ENCODE results near the gene PTPRK.

Gene PTPRK

DNA sequence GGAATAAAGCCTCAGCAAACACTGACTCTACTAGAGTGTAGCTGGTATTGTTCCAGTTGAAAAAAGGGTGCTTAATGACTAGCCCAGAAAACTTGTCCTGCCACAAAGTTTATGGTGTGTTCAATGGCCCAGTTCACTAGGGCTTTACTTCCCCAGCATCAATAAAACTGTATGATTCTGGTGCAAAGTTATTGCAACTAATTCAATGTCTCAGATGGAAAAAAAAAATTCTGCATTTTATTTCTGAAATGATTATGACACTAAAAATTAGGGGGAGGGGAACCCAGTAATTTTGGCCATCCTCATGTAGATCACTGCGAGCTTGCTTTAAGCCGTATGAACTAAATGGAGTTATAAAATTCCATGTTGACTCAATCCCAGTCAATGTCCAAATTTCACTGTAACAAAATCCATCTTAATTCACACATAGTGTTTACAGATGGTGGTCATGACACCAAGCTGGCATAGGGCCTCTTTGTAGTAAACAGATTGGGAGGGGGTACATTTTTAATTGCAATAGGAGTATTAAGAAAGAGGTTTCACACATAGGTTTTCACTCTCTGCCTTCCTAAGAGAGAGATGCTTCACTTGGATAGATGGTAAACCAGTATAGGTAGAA, 41.2 kb downstream of the PTPRK start:
- Histone ChIP-seq H3K27ac (ENCODE audit: low read depth, low read length) (no peak overlapping the region), H3K4me1 (ENCODE audit: control insufficient read depth in 5 of 5, insufficient read depth in 5 of 5, low read length in 5 of 5) (peaks cover 0 to 22% (median 0%) of the 10 kb centered on the region in 5 donors), H3K36me3 (ENCODE audit: control insufficient read depth in 5 of 5, insufficient read depth in 5 of 5, low read length in 5 of 5) (no peaks in the 10 kb centered on the region), H3K9ac (ENCODE audit: low read length in 5 of 5) (no peak overlapping the region), H3K27me3 (ENCODE audit: control insufficient read depth in 5 of 5, insufficient read depth in 4 of 5, low read length in 5 of 5) (no peaks in the 10 kb centered on the region), H3K4me3 (ENCODE audit: low read depth in 1 of 5, low read length in 5 of 5) (peak overlapping the region in 3 of 5 donors; percentile 29 to 63 (median 55)), H3K9me3 (ENCODE audit: control insufficient read depth in 5 of 5, low read length in 5 of 5) (no peaks in the 10 kb centered on the region)

DNA sequence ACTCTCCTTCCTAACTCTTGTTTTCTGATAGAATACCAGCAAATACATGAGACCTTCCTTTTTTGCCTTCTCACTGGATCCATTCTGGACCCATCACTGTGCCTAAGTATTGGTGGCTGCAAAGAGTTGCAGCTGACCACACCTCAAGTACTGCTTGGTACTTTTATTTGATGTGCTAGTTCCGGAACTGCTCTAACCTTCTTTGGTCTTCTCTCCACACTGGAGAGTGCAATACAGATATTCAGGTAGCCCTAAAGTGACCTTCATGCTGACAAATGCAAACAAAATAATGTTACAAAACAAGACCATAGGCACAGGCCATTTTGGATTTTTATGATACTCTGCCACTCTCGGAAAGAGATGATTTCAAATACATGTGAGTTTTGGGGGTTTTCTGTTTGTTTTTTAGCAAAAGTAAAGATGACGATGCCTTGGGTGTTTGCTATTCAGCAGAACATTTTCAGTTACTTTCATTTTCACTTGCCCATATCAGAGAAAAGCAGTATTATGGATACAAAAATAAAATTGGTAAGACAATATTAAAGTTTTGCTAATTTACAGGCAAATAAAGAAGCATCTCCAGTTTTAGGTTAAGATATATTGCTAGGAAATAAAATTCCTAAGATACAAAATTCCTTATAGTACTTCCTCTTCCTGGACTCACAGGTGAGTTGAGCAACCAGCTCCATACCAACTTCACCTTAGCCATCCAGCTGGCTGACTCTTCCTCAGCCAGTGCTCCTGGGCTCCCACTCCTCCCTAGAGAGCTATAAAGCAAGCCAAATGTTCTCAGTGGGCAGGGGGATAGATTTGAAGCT, 42.0 kb downstream of the PTPRK start:
- no peaks in the 10 kb centered on the region for H3K27me3 ChIP-seq (ENCODE audit: control insufficient read depth in 5 of 5, insufficient read depth in 4 of 5, low read length in 5 of 5)
- no peak overlapping the region for H3K27ac ChIP-seq (ENCODE audit: low read depth, low read length)
- no peaks in the 10 kb centered on the region for H3K9me3 ChIP-seq (ENCODE audit: control insufficient read depth in 5 of 5, low read length in 5 of 5)
- peak overlapping the region in 4 of 5 donors; percentile 10 to 63 (median 42) for H3K4me3 ChIP-seq (ENCODE audit: low read depth in 1 of 5, low read length in 5 of 5)
- H3K36me3 ChIP-seq (ENCODE audit: control insufficient read depth in 5 of 5, insufficient read depth in 5 of 5, low read length in 5 of 5), result no peaks in the 10 kb centered on the region
- H3K9ac ChIP-seq (ENCODE audit: low read length in 5 of 5), result peak overlapping the region in 1 of 5 donors; percentile 49
- peaks cover 0 to 21% (median 0%) of the 10 kb centered on the region in 5 donors for H3K4me1 ChIP-seq (ENCODE audit: control insufficient read depth in 5 of 5, insufficient read depth in 5 of 5, low read length in 5 of 5)

DNA sequence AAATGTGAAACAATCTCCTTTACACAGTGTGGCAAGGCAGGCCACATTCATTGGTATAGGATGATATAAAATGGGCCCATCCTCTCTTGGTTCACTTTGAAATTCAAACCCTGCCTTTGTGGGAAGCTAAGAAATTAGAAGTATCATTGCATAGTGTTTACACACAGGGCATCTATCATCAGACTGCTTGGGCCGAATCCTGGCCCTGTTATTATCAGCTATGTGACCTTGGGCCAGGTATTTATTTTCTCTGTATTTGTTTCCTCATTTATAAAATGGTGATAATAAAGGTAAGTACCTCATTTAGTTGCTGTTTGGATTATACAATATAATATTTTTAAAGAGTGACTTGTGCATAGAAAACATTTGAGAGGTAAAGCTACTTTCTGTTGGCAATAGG, 45.5 kb downstream of the PTPRK start:
- peaks cover 0 to 8% (median 0%) of the 10 kb centered on the region in 5 donors for H3K4me1 ChIP-seq (ENCODE audit: control insufficient read depth in 5 of 5, insufficient read depth in 5 of 5, low read length in 5 of 5)
- no peak overlapping the region for H3K4me3 ChIP-seq (ENCODE audit: low read depth in 1 of 5, low read length in 5 of 5)
- H3K9me3 ChIP-seq (ENCODE audit: control insufficient read depth in 5 of 5, low read length in 5 of 5), result no peaks in the 10 kb centered on the region
- H3K9ac ChIP-seq (ENCODE audit: low read length in 5 of 5), result no peak overlapping the region
- no peaks in the 10 kb centered on the region for H3K27me3 ChIP-seq (ENCODE audit: control insufficient read depth in 5 of 5, insufficient read depth in 4 of 5, low read length in 5 of 5)
- no peaks in the 10 kb centered on the region for H3K36me3 ChIP-seq (ENCODE audit: control insufficient read depth in 5 of 5, insufficient read depth in 5 of 5, low read length in 5 of 5)
- no peak overlapping the region for H3K27ac ChIP-seq (ENCODE audit: low read depth, low read length)

DNA sequence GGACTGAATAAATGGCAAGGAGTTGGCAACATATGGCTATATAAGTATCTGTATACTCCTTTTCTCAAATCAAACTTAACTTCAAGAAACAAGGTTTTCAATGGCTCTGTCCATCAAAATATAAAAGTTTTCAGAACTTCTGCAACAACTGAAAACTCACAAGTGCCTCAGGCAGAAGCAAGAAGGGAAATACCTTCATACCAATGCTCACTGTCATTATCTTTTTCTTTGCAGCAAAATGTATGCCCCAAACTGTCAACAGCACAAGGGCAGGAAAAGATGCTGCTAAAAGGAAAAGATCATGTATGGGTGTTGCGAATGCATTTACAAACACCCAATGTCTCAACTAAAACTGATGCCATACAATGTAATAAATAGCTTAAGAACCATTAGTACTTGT, 45.9 kb downstream of the PTPRK start:
- H3K4me3 ChIP-seq (ENCODE audit: low read depth in 1 of 5, low read length in 5 of 5), result no peak overlapping the region
- H3K27me3 ChIP-seq (ENCODE audit: control insufficient read depth in 5 of 5, insufficient read depth in 4 of 5, low read length in 5 of 5), result no peaks in the 10 kb centered on the region
- peaks cover 0 to 8% (median 0%) of the 10 kb centered on the region in 5 donors for H3K4me1 ChIP-seq (ENCODE audit: control insufficient read depth in 5 of 5, insufficient read depth in 5 of 5, low read length in 5 of 5)
- H3K27ac ChIP-seq (ENCODE audit: low read depth, low read length), result no peak overlapping the region
- no peak overlapping the region for H3K9ac ChIP-seq (ENCODE audit: low read length in 5 of 5)
- no peaks in the 10 kb centered on the region for H3K36me3 ChIP-seq (ENCODE audit: control insufficient read depth in 5 of 5, insufficient read depth in 5 of 5, low read length in 5 of 5)
- no peaks in the 10 kb centered on the region for H3K9me3 ChIP-seq (ENCODE audit: control insufficient read depth in 5 of 5, low read length in 5 of 5)

DNA sequence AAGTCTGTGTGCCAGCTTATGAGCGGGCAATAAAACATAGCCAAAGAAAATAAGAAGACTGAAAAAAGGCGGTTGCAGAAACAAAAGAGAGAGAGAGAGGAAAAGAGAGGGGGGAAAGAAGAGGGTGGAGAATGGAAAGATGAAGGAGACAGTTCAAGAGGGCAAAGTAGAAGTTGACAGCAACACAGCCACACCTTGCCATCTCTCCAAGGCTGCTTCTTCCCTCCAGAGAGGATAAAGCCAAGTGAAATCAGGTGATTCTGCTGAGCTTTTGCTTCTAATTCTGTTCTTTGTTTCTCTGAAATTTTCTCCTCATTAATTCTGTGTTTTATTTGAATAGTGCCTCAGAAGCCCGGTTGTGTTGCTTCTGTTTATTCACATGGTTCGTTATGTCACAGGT, 48.5 kb downstream of the PTPRK start:
- Histone ChIP-seq H3K9me3 (ENCODE audit: control insufficient read depth in 5 of 5, low read length in 5 of 5) (no peaks in the 10 kb centered on the region), H3K27me3 (ENCODE audit: control insufficient read depth in 5 of 5, insufficient read depth in 4 of 5, low read length in 5 of 5) (no peaks in the 10 kb centered on the region), H3K9ac (ENCODE audit: low read length in 5 of 5) (no peak overlapping the region), H3K4me3 (ENCODE audit: low read depth in 1 of 5, low read length in 5 of 5) (no peak overlapping the region), H3K27ac (ENCODE audit: low read depth, low read length) (no peak overlapping the region), H3K4me1 (ENCODE audit: control insufficient read depth in 5 of 5, insufficient read depth in 5 of 5, low read length in 5 of 5) (no peaks in the 10 kb centered on the region), H3K36me3 (ENCODE audit: control insufficient read depth in 5 of 5, insufficient read depth in 5 of 5, low read length in 5 of 5) (no peaks in the 10 kb centered on the region)

DNA sequence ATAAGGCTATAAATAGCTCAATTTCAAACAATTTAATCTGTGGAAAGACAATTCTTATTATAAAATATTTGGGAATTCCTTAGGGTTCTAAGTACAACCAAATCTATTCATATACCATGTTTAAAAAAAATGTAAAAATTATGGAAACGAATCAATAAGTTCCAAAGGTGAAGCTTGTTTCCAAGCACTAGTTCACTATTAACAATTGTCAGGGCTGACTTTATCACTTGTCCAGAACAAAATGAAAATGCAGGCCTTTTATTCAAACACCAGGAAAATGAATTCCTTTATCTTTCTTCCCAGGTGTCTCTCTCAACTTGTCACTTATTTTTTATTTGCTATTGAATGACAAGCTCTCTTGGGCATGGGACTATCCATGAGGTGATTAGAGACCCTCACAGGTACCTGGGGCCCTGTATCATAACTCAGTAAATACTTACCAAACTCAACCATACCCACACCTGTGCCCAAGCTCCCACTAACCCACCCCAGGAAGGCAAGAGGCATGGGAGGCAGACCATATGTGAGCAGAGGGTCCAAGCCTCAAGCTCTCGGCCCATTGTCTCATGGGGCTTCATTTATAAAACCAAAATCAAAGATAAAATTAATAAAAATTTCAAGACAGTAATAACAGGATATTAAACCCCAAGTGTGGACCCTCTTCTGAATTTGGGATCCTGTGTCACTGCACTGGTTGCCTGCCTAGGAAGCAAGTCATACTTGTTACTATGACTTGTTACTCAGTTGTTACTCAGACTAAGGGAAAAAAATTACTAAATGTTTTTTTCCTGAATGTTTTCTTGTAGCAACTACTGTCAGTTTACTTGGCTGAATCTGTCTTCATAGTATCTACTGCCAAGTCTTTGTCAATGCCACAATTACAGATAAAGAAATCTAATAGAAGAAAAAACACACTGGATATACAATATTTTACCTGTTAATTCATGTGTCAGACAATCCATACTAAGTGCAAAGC, 54.7 kb downstream of the PTPRK start:
- no peak overlapping the region for H3K27ac ChIP-seq (ENCODE audit: low read depth, low read length)
- no peaks in the 10 kb centered on the region for H3K9me3 ChIP-seq (ENCODE audit: control insufficient read depth in 5 of 5, low read length in 5 of 5)
- no peaks in the 10 kb centered on the region for H3K27me3 ChIP-seq (ENCODE audit: control insufficient read depth in 5 of 5, insufficient read depth in 4 of 5, low read length in 5 of 5)

DNA sequence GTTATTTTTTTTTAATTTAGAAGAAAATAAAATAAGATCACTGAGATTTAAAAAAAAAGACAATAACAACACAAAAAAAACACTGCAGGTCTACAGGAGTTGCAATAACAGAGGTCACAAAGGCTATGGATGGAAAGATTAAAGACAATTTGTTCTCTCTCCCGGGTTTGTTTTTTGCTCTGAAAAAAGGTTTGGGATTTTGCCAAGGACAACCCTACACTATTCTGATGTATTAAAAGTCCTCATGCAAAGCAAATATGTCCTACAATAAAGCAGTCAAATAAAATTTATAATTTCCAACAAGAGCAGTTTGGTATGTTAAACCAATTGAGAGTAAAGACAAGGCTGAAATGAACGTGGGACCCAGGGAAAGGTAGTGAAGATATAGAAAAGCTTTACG, 55.6 kb downstream of the PTPRK start:
- Histone ChIP-seq H3K36me3 (ENCODE audit: control insufficient read depth in 5 of 5, insufficient read depth in 5 of 5, low read length in 5 of 5) (no peaks in the 10 kb centered on the region), H3K27me3 (ENCODE audit: control insufficient read depth in 5 of 5, insufficient read depth in 4 of 5, low read length in 5 of 5) (no peaks in the 10 kb centered on the region), H3K9ac (ENCODE audit: low read length in 5 of 5) (no peak overlapping the region), H3K27ac (ENCODE audit: low read depth, low read length) (no peak overlapping the region), H3K9me3 (ENCODE audit: control insufficient read depth in 5 of 5, low read length in 5 of 5) (no peaks in the 10 kb centered on the region), H3K4me3 (ENCODE audit: low read depth in 1 of 5, low read length in 5 of 5) (no peak overlapping the region), H3K4me1 (ENCODE audit: control insufficient read depth in 5 of 5, insufficient read depth in 5 of 5, low read length in 5 of 5) (no peaks in the 10 kb centered on the region)

More for the DNA sequence above, 54.7 kb downstream of the PTPRK start:
- H3K9ac ChIP-seq (ENCODE audit: low read length in 5 of 5), result no peak overlapping the region
- no peaks in the 10 kb centered on the region for H3K36me3 ChIP-seq (ENCODE audit: control insufficient read depth in 5 of 5, insufficient read depth in 5 of 5, low read length in 5 of 5)
- no peak overlapping the region for H3K4me3 ChIP-seq (ENCODE audit: low read depth in 1 of 5, low read length in 5 of 5)
- H3K4me1 ChIP-seq (ENCODE audit: control insufficient read depth in 5 of 5, insufficient read depth in 5 of 5, low read length in 5 of 5), result no peaks in the 10 kb centered on the region

DNA sequence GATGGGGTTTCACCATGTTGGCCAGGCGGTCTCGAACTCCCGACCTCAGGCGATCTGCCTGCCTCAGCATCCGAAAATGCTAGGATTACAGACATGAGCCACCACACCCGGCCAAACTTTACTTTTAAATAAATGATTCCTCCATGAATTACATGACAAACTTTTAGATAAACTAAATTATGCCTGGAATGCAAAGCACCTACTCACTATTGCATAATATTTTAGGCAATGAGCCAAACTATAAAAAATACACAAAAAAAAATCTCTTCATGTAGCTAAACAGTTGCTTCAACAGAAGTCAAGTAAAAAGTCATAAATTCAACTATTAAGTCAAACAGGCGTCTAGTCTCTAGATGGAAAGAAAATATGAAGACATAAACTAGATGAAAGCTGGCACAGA, 56.5 kb downstream of the PTPRK start:
- H3K27ac ChIP-seq (ENCODE audit: low read depth, low read length), result no peak overlapping the region
- no peaks in the 10 kb centered on the region for H3K36me3 ChIP-seq (ENCODE audit: control insufficient read depth in 5 of 5, insufficient read depth in 5 of 5, low read length in 5 of 5)
- H3K4me1 ChIP-seq (ENCODE audit: control insufficient read depth in 5 of 5, insufficient read depth in 5 of 5, low read length in 5 of 5), result no peaks in the 10 kb centered on the region
- H3K9me3 ChIP-seq (ENCODE audit: control insufficient read depth in 5 of 5, low read length in 5 of 5), result no peaks in the 10 kb centered on the region
- no peak overlapping the region for H3K4me3 ChIP-seq (ENCODE audit: low read depth in 1 of 5, low read length in 5 of 5)
- H3K27me3 ChIP-seq (ENCODE audit: control insufficient read depth in 5 of 5, insufficient read depth in 4 of 5, low read length in 5 of 5), result no peaks in the 10 kb centered on the region
- no peak overlapping the region for H3K9ac ChIP-seq (ENCODE audit: low read length in 5 of 5)

DNA sequence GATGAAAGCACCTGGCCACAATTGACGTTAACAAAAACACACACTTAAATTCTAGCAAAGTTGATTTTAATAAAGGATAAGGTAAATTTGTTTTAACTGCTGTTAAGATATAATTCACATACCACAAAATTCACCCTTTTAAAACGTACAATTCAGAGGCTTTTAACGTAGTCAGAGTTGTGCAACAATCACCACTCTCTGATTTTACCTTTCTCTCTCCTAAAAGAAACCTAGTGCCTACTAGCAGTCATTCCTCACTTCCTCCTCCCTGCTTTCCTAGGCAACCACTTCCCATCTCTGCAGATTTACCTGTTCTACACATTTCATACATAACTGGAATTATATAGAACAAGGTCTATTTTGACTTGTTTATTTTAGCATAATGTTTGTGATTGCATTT, 58.9 kb downstream of the PTPRK start:
- Histone ChIP-seq H3K27me3 (ENCODE audit: control insufficient read depth in 5 of 5, insufficient read depth in 4 of 5, low read length in 5 of 5) (no peaks in the 10 kb centered on the region), H3K9me3 (ENCODE audit: control insufficient read depth in 5 of 5, low read length in 5 of 5) (no peaks in the 10 kb centered on the region), H3K36me3 (ENCODE audit: control insufficient read depth in 5 of 5, insufficient read depth in 5 of 5, low read length in 5 of 5) (no peaks in the 10 kb centered on the region), H3K9ac (ENCODE audit: low read length in 5 of 5) (no peak overlapping the region), H3K4me1 (ENCODE audit: control insufficient read depth in 5 of 5, insufficient read depth in 5 of 5, low read length in 5 of 5) (no peaks in the 10 kb centered on the region), H3K4me3 (ENCODE audit: low read depth in 1 of 5, low read length in 5 of 5) (no peak overlapping the region), H3K27ac (ENCODE audit: low read depth, low read length) (no peak overlapping the region)

All from subcutaneous abdominal adipose tissue (tissue), 5 donors.